Testis (tissue), 2 donors: Measurements from ENCODE around the gene GSG1L.

Experiments used
- CTCF ChIP-seq, 3 experiments: fragments of 450-650 bp in 2 of 3; fragments of 200-600 bp in 1 of 3; sonication (generic) in 1 of 3; IDR thresholded peaks; one replicate each; pipeline ENCODE4 v1.5.1; 2016 to 2019; ENCODE audit warnings: antibody characterized with exemption in 3 of 3, mild to moderate bottlenecking in 2 of 3, moderate library complexity in 1 of 3
- POLR2A ChIP-seq: fragments of 450-650 bp; IDR thresholded peaks from one replicate; pipeline ENCODE4 v1.6.1; 2017; ENCODE audit warnings: antibody characterized with exemption, mild to moderate bottlenecking, moderate library complexity

- TF ChIP-seq CTCF (IDR thresholded peaks at IDR 0.05), result no peak
- TF ChIP-seq POLR2A, result no peak
Measured at GRCh38 chr16:28107232-28107631, 43.7 kb upstream of the GSG1L start.
